Head of caudate nucleus (tissue), 42 donors: ENCODE data around the gene MLXIPL.
"Not testable (repeated sequence)": the region's sequence is repeated elsewhere in the genome, so short reads cannot be mapped to it uniquely, and the experiment has no call there.

ENCODE experiments used
- DNase-seq, 42 donors: peaks; one replicate each; pipeline versions ENCODE4 v3.0.0 to v3.0.0-alpha.2; 2020 to 2021; ENCODE audit warnings: mixed read lengths in 7 of 42
- intact Hi-C: fragments of 100-400 bp; cut with DNase I; formaldehyde crosslinking; loops from one replicate; pipeline ENCODE4 v1.15.0; 2022

Gene MLXIPL, protein sequence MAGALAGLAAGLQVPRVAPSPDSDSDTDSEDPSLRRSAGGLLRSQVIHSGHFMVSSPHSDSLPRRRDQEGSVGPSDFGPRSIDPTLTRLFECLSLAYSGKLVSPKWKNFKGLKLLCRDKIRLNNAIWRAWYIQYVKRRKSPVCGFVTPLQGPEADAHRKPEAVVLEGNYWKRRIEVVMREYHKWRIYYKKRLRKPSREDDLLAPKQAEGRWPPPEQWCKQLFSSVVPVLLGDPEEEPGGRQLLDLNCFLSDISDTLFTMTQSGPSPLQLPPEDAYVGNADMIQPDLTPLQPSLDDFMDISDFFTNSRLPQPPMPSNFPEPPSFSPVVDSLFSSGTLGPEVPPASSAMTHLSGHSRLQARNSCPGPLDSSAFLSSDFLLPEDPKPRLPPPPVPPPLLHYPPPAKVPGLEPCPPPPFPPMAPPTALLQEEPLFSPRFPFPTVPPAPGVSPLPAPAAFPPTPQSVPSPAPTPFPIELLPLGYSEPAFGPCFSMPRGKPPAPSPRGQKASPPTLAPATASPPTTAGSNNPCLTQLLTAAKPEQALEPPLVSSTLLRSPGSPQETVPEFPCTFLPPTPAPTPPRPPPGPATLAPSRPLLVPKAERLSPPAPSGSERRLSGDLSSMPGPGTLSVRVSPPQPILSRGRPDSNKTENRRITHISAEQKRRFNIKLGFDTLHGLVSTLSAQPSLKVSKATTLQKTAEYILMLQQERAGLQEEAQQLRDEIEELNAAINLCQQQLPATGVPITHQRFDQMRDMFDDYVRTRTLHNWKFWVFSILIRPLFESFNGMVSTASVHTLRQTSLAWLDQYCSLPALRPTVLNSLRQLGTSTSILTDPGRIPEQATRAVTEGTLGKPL

GRCh38 chr7:73623798-73624668 is at the start of gene MLXIPL:
Gene MLXIPL (minus strand): TSS chr7:73624522. CDS start chr7:73624492, 30 bp downstream.
- peak in 40 of 42 donors; percentile 16 to 79 (median 51) for DNase-seq
- intact Hi-C loops = no loop called here

- intact Hi-C loops = no loop called here
- DNase-seq = no peak
Observed at GRCh38 chr7:73671857-73672445, 47.6 kb upstream of the MLXIPL start.

DNA sequence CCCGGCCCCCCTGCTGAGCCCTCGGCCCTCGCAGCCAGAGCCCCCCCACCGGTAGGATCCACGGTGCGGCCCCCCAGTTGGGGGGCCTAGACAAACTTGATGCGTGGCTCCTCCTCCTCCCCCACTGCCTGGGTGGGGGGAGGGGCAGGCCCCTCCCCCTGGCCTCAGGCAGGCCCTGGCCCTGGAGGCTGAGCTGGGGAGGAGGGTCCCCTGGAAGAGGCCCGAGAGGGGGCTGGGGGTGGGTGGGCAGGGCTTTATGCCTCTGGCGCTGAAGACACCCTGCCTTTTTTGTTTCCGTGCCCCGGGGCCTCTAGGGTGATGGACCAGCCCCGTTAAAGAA is 47.0 kb upstream of the MLXIPL start:
- intact Hi-C loops = no loop called here
- no peak for DNase-seq

- intact Hi-C loops = no loop called here
- DNase-seq = no peak
Observed at GRCh38 chr7:73669858-73670385, 45.6 kb upstream of the MLXIPL start.

- intact Hi-C loops = no loop called here
- DNase-seq = no peak
Observed at GRCh38 chr7:73669288-73669701, 45.0 kb upstream of the MLXIPL start.

DNA sequence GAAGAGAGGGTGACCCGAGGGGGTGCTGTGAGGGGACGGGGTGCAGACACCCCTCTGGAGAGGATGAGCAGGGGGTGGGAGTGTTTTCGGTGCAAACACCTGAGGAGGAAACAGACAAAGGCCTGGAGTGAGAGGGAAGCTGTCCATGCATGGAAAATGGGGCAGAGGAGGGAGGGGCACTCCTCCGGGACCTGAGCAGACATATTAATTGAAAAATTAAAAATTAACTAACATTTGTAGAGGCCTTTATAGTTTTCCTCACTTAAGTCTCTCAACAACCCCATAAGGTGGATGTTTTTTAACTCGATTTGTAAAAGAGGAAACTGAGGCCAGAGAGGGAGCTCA is 44.5 kb upstream of the MLXIPL start:
- intact Hi-C loops = no loop called here
- DNase-seq = no peak

GRCh38 chr7:73668103-73668885 is 44.0 kb upstream of the MLXIPL start:
- intact Hi-C loops = no loop called here
- peak in 15 of 42 donors; percentile 4 to 41 (median 18) for DNase-seq

GRCh38 chr7:73667344-73668102 is 43.2 kb upstream of the MLXIPL start, which contains the start of gene VPS37D:
Gene VPS37D (plus strand): TSS chr7:73667831. CDS start chr7:73667959, 128 bp downstream.
- peak; percentile 62 to 96 (median 90) for DNase-seq
- intact Hi-C loops = no loop called here

DNA sequence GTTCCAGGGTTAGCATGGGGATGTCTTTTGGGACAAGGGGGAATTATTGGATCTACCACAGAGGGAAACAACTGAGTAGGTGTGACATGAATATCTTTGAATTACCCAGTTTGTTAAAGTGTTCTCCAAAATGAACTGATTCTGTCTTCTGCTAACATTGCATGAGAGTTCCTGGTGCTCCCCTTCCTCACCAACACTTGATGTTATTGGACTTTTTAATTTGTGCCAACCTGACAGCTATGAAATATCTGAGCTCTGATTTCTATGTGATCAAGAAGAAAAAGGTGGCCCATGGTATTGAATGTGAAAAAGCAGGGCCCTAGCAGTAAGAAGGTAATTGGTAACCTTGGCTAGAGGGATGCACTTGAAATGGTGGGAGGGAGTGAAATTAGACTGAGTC is 38.7 kb upstream of the MLXIPL start:
- DNase-seq = no peak
- intact Hi-C loops = no loop called here

GRCh38 chr7:73660594-73660993 is 36.3 kb upstream of the MLXIPL start:
- intact Hi-C loops = not testable (repeated sequence)

GRCh38 chr7:73659983-73660382 is 35.7 kb upstream of the MLXIPL start:
- DNase-seq = no peak
- intact Hi-C loops = no loop called here

More at GRCh38 chr7:73660594-73660993, 36.3 kb upstream of the MLXIPL start:
- DNase-seq = not testable (repeated sequence)

GRCh38 chr7:73655309-73655708 is 31.0 kb upstream of the MLXIPL start:
- intact Hi-C loops, DNase-seq: not testable (repeated sequence)

DNA sequence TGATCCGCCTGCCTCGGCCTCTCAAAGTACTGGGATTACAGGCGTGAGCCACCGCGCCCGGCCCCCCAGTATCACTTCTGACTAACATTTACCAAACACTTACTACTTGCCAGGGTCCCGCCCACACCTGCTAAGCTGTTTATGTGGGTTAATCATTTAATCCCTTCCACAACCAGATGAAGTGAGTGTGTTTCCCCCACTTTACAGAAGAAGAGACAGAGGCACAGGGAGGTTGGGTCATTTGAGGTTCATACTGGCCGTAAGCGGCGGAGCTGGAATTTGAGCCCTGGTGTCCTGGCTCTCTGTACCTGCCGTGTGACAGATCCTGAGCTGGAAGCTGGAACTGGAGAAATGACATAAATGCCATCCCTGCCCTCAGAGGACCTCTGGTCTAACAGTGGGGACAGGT is 28.2 kb upstream of the MLXIPL start:
- intact Hi-C loops = no loop called here
- DNase-seq = no peak

- DNase-seq = no peak
- intact Hi-C loops = no loop called here
Observed at GRCh38 chr7:73650524-73650923, 26.2 kb upstream of the MLXIPL start.

- intact Hi-C loops = no loop called here
- DNase-seq = no peak
Observed at GRCh38 chr7:73649576-73649975, 25.3 kb upstream of the MLXIPL start.

DNA sequence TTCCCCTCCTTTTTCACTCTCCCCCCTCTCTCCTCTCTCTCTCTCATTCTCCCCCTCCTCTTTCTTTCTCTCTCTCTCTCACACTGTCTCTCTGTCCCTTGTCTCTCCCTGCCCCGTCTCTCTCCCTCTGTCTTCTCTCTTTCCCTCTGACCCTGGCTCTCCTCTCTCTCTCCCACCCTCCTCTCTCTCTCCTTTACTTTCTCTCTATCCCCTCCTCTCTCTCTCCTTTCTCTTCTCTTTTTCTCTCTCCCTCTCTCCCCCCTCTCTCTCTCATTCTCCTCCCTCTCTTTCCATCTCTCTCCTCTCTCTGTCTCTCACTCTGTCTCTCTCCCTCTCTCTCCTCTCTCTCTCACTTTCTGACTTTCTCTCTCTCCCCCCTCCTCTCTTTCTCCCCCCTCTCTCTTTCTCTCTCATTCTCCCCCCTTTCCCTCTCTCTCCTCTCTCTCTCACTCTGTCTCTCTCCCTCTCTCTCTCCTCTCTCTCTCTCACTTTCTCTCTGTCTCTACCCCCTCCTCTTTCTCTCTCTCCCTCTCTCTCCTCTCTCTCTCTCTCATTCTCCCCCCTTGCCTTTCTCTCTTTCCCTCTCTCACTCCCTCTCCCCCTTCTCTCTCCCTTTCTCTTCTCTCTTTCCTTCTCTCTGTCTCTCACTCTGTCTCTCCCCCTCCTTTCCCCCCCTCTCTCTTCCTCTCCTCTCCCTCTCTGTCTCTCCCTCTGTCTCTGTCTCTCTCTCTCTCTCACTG is 24.4 kb upstream of the MLXIPL start:
- DNase-seq = no peak

More for the DNA sequence above, 24.4 kb upstream of the MLXIPL start:
- intact Hi-C loops = no loop called here
